Activated CD4-positive, alpha-beta T cell treated with anti-CD3 and anti-CD28 coated beads, Interleukin-2, amount 10 ng/mL, durations not matched to agents 7 days and 5 days (primary cell): ENCODE measurements around the gene TKT. TPM values are rescaled to one million over a fixed set of nuclear protein-coding genes. Genes with fewer than 3 reads are reported as not detected.

ENCODE experiments used
- total RNA-seq, 2 experiments: library from RNA; stranded (reverse); gene quantifications; one replicate each; pipeline ENCODE4 v1.2.3, GENCODE V29; 2021

The TKT gene
- total RNA-seq, 2 experiments from 2014 or later, result 224 to 228 TPM

Other genes starting within 250 kb of the TKT start
- gene SFMBT1, start 209.9 kb downstream of the TKT start, total RNA-seq, result 10 to 100 TPM; 32.2 to 32.8 TPM
- gene RFT1, start 125.6 kb downstream of the TKT start, total RNA-seq, result 10 to 100 TPM; 33.3 to 34.1 TPM
- 10 to 100 TPM; 19.9 to 23.5 TPM for gene PRKCD, start 94.8 kb downstream of the TKT start, total RNA-seq
- gene DCP1A, start 91.5 kb upstream of the TKT start, total RNA-seq, result 10 to 100 TPM; 27.6 to 30.4 TPM
- gene CACNA1D, start 238.6 kb upstream of the TKT start, total RNA-seq, result under 1 TPM; 0.15 to 0.33 TPM